ENCODE data around the gene VPS13D.
"Not testable (repeated sequence)": the region's sequence is repeated elsewhere in the genome, so short reads cannot be mapped to it uniquely, and the experiment has no call there.

VPS13D gene

GRCh38 chr1:12375133-12375829, 145.5 kb downstream of the VPS13D start:
- DNase-seq (ENCODE audit: low read depth): no peak

- no peak for DNase-seq (ENCODE audit: low read depth)
Measured at GRCh38 chr1:12376236-12377045, 146.6 kb downstream of the VPS13D start.

- DNase-seq (ENCODE audit: low read depth): no peak
Measured at GRCh38 chr1:12380326-12381249, 150.8 kb downstream of the VPS13D start.

- no peak for DNase-seq (ENCODE audit: low read depth)
Measured at GRCh38 chr1:12383001-12383400, 153.2 kb downstream of the VPS13D start.

GRCh38 chr1:12383786-12384185, 154.0 kb downstream of the VPS13D start:
- no peak for DNase-seq (ENCODE audit: low read depth)

- peak; percentile 6 for DNase-seq (ENCODE audit: low read depth)
Measured at GRCh38 chr1:12384836-12385456, 155.1 kb downstream of the VPS13D start.

- peak; percentile 32 for DNase-seq (ENCODE audit: low read depth)
Measured at GRCh38 chr1:12386130-12386529, 156.3 kb downstream of the VPS13D start.

- DNase-seq (ENCODE audit: low read depth): no peak
Measured at GRCh38 chr1:12387641-12388040, 157.8 kb downstream of the VPS13D start.

GRCh38 chr1:12390296-12390695, 160.5 kb downstream of the VPS13D start:
- not testable (repeated sequence) for DNase-seq (ENCODE audit: low read depth)

- no peak for DNase-seq (ENCODE audit: low read depth)
Measured at GRCh38 chr1:12397462-12398450, 167.9 kb downstream of the VPS13D start.

GRCh38 chr1:12398479-12398878, 168.6 kb downstream of the VPS13D start:
- DNase-seq (ENCODE audit: low read depth): no peak

- no peak for DNase-seq (ENCODE audit: low read depth)
Measured at GRCh38 chr1:12400027-12400693, 170.3 kb downstream of the VPS13D start.

- DNase-seq (ENCODE audit: low read depth): no peak
Measured at GRCh38 chr1:12402159-12402673, 172.4 kb downstream of the VPS13D start.

- DNase-seq (ENCODE audit: low read depth): no peak
Measured at GRCh38 chr1:12402842-12403241, 173.0 kb downstream of the VPS13D start.

- no peak for DNase-seq (ENCODE audit: low read depth)
Measured at GRCh38 chr1:12404918-12405317, 175.1 kb downstream of the VPS13D start.

GRCh38 chr1:12405325-12406210, 175.7 kb downstream of the VPS13D start:
- DNase-seq (ENCODE audit: low read depth): no peak

GRCh38 chr1:12406211-12407021, 176.6 kb downstream of the VPS13D start:
- no peak for DNase-seq (ENCODE audit: low read depth)
